Calu3 (cell line): ENCODE data around the gene ELL2. TPM values are rescaled to one million over a fixed set of nuclear protein-coding genes. Genes with fewer than 3 reads are reported as not detected.
A peak's percentile ranks its signal among the peaks of the same experiment; 100 is the strongest.

ENCODE experiments used
- BruUV-seq: library from RNA; stranded (reverse); fragments of 400-500 nt; replicated peaks from 2 replicates; lab custom pipeline; 2021; lab: Mats Ljungman, UMichigan
- CTCF ChIA-PET: fragments of 300-600 bp; sonication (Branson Sonifier 250); formaldehyde crosslinking; loops from one replicate; lab custom pipeline; 2022; ENCODE audit warnings: antibody characterized with exemption; lab: Charles Lee
- DNase-seq: peaks from one replicate; pipeline ENCODE4 v3.0.0; 2022
- H3K27ac Mint-ChIP-seq: one replicate; pipeline ENCODE4 v1.8.0; 2022; ENCODE audit warnings: mixed read lengths; ENCODE audit not compliant: unreplicated experiment
- H3K27me3 Mint-ChIP-seq: one replicate; pipeline ENCODE4 v1.8.0; 2022; ENCODE audit warnings: mixed read lengths; ENCODE audit not compliant: unreplicated experiment
- H3K36me3 Mint-ChIP-seq: one replicate; pipeline ENCODE4 v1.8.0; 2022; ENCODE audit warnings: mild to moderate bottlenecking, moderate library complexity, mixed read lengths; ENCODE audit not compliant: insufficient read depth, unreplicated experiment
- H3K4me1 Mint-ChIP-seq: one replicate; pipeline ENCODE4 v1.8.0; 2022; ENCODE audit warnings: mild to moderate bottlenecking, low read depth, mixed read lengths; ENCODE audit not compliant: unreplicated experiment
- H3K4me3 Mint-ChIP-seq: one replicate; pipeline ENCODE4 v1.8.0; 2022; ENCODE audit warnings: mild to moderate bottlenecking, low read depth, moderate library complexity, mixed read lengths; ENCODE audit not compliant: unreplicated experiment
- H3K9me3 Mint-ChIP-seq: one replicate; pipeline ENCODE4 v1.8.0; 2022; ENCODE audit warnings: low read depth, mixed read lengths; ENCODE audit not compliant: unreplicated experiment
- CTCF ChIP-seq: fragments of 200-600 bp; IDR thresholded peaks from one replicate; pipeline ENCODE4 v1.8.0; 2022; ENCODE audit warnings: antibody characterized with exemption; ENCODE audit not compliant: unreplicated experiment
- intact Hi-C: fragments of 100-400 bp; cut with micrococcal nuclease; formaldehyde crosslinking; loops from one replicate; pipeline ENCODE4 v1.10.0; 2022; ENCODE audit not compliant: unreplicated experiment
- total RNA-seq: library from RNA; stranded (reverse); gene quantifications from 2 replicates; pipeline ENCODE4 v1.2.3, GENCODE V29; 2022

Gene ELL2
- total RNA-seq, 1 experiment from 2014 or later, result 57.7 TPM

- peak overlapping the region; percentile 85 for H3K27ac Mint-ChIP-seq
- peaks cover 35% of the 10 kb centered on the region for H3K4me1 Mint-ChIP-seq
- no peak for DNase-seq
- H3K36me3 Mint-ChIP-seq, result peaks cover 5% of the 10 kb centered on the region
- TF ChIP-seq CTCF, result no peak
- BruUV-seq, result no TSS peak
- H3K27me3 Mint-ChIP-seq, result no peaks in the 10 kb centered on the region
- CTCF ChIA-PET, result interaction anchor here (0.6 to 3.3 kb wide), 4 partner anchors 63 to 199 kb away, joined by 5 to 28 read pairs (median 6); partner anchors contain the start of gene RFESD
- intact Hi-C loops, result loop anchor here (1.0 kb wide), 1 partner anchor 62 kb away; no protein-coding TSS in a partner anchor
- no peaks in the 10 kb centered on the region for H3K9me3 Mint-ChIP-seq
- H3K4me3 Mint-ChIP-seq, result peak overlapping the region; percentile 13
Observed at GRCh38 chr5:95843733-95844223, 117.9 kb downstream of the ELL2 start.

- Mint-ChIP-seq H3K9me3 (no peaks in the 10 kb centered on the region), H3K27ac (peak overlapping the region; percentile 85), H3K27me3 (no peaks in the 10 kb centered on the region), H3K36me3 (peaks cover 5% of the 10 kb centered on the region), H3K4me1 (peaks cover 35% of the 10 kb centered on the region), H3K4me3 (peak overlapping the region; percentile 13)
- DNase-seq, result peak; percentile 82
- TF ChIP-seq CTCF, result peak; percentile 37
- CTCF ChIA-PET, result interaction anchor here (1.0 to 3.3 kb wide), 3 partner anchors 62 to 198 kb away, joined by 5 to 28 read pairs (median 6); partner anchors contain the start of gene RFESD
- intact Hi-C loops, result loop anchor here (1.0 kb wide), 1 partner anchor 62 kb away; no protein-coding TSS in a partner anchor
- BruUV-seq, result no TSS peak
Observed at GRCh38 chr5:95842854-95843544, 118.7 kb downstream of the ELL2 start.

- intact Hi-C loops, result no loop called here
Observed at GRCh38 chr5:95841914-95842812, 119.5 kb downstream of the ELL2 start.

More at GRCh38 chr5:95841914-95842812, 119.5 kb downstream of the ELL2 start:
- Mint-ChIP-seq H3K4me1 (peaks cover 35% of the 10 kb centered on the region), H3K27ac (peak overlapping the region; percentile 85), H3K9me3 (no peaks in the 10 kb centered on the region), H3K27me3 (no peaks in the 10 kb centered on the region), H3K36me3 (peaks cover 5% of the 10 kb centered on the region), H3K4me3 (no peak overlapping the region)
- BruUV-seq, result no TSS peak
- TF ChIP-seq CTCF, result no peak
- CTCF ChIA-PET, result interaction anchor here (3.3 kb wide), 1 partner anchor 61 kb away, joined by 28 read pairs; no protein-coding TSS in a partner anchor
- DNase-seq, result no peak
